Neutrophil (primary cell): Measurements from ENCODE around the gene ABAT.

Source experiments
- H3K27ac ChIP-seq: fragments of 200-600 bp; sonication (generic); 2 replicates; pipeline ENCODE4 v1.5.1; 2016; ENCODE audit warnings: mild to moderate bottlenecking, moderate library complexity
- H3K27me3 ChIP-seq: fragments of 200-600 bp; sonication (generic); 2 replicates; pipeline ENCODE4 v1.6.0; 2016; ENCODE audit warnings: mild to moderate bottlenecking
- H3K36me3 ChIP-seq: fragments of 200-600 bp; sonication (generic); 2 replicates; pipeline ENCODE4 v1.5.1; 2017
- H3K4me1 ChIP-seq, 2 experiments: fragments of 200-600 bp in 1 of 2; sonication (generic) in 1 of 2; 1 replicate in 1 of 2; 2 replicates in 1 of 2; pipeline versions ENCODE4 v1.5.1 to v1.6.1; 2013 to 2016; ENCODE audit warnings: low read depth in 1 of 2, low read length in 1 of 2, mild to moderate bottlenecking in 1 of 2, moderate library complexity in 1 of 2; ENCODE audit not compliant: control insufficient read depth in 1 of 2, insufficient read depth in 1 of 2
- H3K4me3 ChIP-seq, 2 experiments: fragments of 200-600 bp in 1 of 2; sonication (generic) in 1 of 2; 1 replicate in 1 of 2; 2 replicates in 1 of 2; pipeline ENCODE4 v1.5.1; 2013 to 2016; ENCODE audit warnings: low read depth in 1 of 2, low read length in 1 of 2, mild to moderate bottlenecking in 1 of 2, moderate library complexity in 1 of 2
- H3K9me3 ChIP-seq: fragments of 200-600 bp; sonication (generic); 2 replicates; pipeline ENCODE4 v1.5.1; 2016
- CTCF ChIP-seq: fragments of 200-600 bp; sonication (generic); IDR thresholded peaks from 2 replicates; pipeline ENCODE4 v1.5.1; 2016; ENCODE audit warnings: antibody characterized with exemption

ABAT gene

GRCh38 chr16:8665529-8665928 is 8.9 kb upstream of the ABAT start:
- no peak overlapping the region for H3K27ac ChIP-seq
- no peak overlapping the region for H3K4me3 ChIP-seq
- H3K9me3 ChIP-seq: no peaks in the 10 kb centered on the region
- no peaks in the 10 kb centered on the region for H3K4me1 ChIP-seq
- H3K27me3 ChIP-seq: no peaks in the 10 kb centered on the region
- TF ChIP-seq CTCF: no peak
- peaks cover 69% of the 10 kb centered on the region for H3K36me3 ChIP-seq

- Histone ChIP-seq H3K9me3 (no peaks in the 10 kb centered on the region), H3K27me3 (no peaks in the 10 kb centered on the region), H3K36me3 (peaks cover 70% of the 10 kb centered on the region), H3K27ac (no peak overlapping the region), H3K4me3 (no peak overlapping the region), H3K4me1 (no peaks in the 10 kb centered on the region)
- no peak for TF ChIP-seq CTCF
Observed at GRCh38 chr16:8667492-8667891, 6.9 kb upstream of the ABAT start.

DNA sequence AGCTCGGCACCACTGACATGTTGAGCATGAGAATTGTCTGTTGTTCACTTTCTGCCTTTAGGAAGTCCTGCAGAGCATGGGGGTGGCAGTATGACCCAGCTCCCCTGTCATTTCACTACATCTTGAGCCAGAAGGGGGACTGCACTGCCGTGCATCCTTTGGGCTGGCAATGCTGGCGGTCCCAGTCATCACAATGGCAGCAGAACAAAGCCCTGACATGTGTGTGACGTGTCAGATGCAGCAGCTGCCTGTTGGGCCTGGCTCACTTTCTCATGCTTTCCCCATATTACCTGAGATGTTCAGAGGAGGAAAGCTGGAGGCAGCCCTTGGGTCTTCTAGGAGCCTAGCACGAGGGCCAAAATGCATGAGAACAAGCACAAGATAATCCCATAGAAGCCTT is 6.3 kb upstream of the ABAT start:
- Histone ChIP-seq H3K36me3 (peaks cover 67% of the 10 kb centered on the region), H3K27me3 (no peaks in the 10 kb centered on the region), H3K9me3 (no peaks in the 10 kb centered on the region)

DNA sequence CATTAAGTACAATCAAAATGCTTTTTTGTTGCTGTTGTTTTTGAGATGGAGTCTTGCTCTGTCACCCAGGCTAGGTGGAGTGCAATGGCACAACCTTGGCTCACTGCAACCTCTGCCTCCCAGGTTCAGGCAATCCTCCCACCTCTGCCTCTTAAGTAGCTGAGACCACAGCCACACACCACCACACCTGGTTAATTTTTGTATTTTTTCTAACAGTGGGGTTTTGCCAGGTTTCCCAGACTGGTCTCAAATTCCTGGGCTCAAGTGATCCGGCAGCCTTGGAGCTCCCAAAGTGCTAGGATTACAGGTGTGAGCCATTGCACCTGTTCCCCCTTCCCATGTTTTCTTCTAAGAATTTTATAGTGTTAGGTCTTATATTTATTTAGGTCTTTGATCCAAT is 4.9 kb upstream of the ABAT start:
- Histone ChIP-seq H3K27me3 (peaks cover 8% of the 10 kb centered on the region), H3K4me1 (peaks cover 5 to 11% of the 10 kb centered on the region in 2 experiments), H3K27ac (no peak overlapping the region), H3K9me3 (no peaks in the 10 kb centered on the region), H3K4me3 (no peak overlapping the region), H3K36me3 (peaks cover 54% of the 10 kb centered on the region)
- TF ChIP-seq CTCF: no peak

More for the DNA sequence above, 6.3 kb upstream of the ABAT start:
- Histone ChIP-seq H3K27ac (no peak overlapping the region), H3K4me3 (no peak overlapping the region), H3K4me1 (no peaks in the 10 kb centered on the region)
- no peak for TF ChIP-seq CTCF

- peaks cover 14% of the 10 kb centered on the region for H3K27me3 ChIP-seq
- peaks cover 11 to 15% of the 10 kb centered on the region in 2 experiments for H3K4me1 ChIP-seq
- TF ChIP-seq CTCF: no peak
- H3K4me3 ChIP-seq: no peak overlapping the region
- H3K27ac ChIP-seq: no peak overlapping the region
- peaks cover 48% of the 10 kb centered on the region for H3K36me3 ChIP-seq
- H3K9me3 ChIP-seq: no peaks in the 10 kb centered on the region
Observed at GRCh38 chr16:8670014-8670560, 4.3 kb upstream of the ABAT start.
